Esophagus squamous epithelium (tissue), 4 donors: ENCODE results near the gene LIN28B.
A peak's percentile ranks its signal among the peaks of the same experiment; 100 is the strongest.

Experiments used
- CTCF ChIP-seq, 6 experiments: fragments of 450-650 bp in 4 of 6; fragments of 200-600 bp in 2 of 6; sonication (generic) in 2 of 6; IDR thresholded peaks; one replicate each; pipeline ENCODE4 v1.5.1; 2016 to 2019; ENCODE audit warnings: antibody characterized with exemption in 6 of 6, mild to moderate bottlenecking in 4 of 6, moderate library complexity in 4 of 6
- POLR2A ChIP-seq, 4 donors: fragments of 450-650 bp; IDR thresholded peaks; one replicate each; pipeline ENCODE4 v1.6.1; 2017; ENCODE audit warnings: antibody characterized with exemption in 4 of 4, mild to moderate bottlenecking in 4 of 4, moderate library complexity in 3 of 4

- peak in 2 of 6 experiments; percentile 9 to 11 for TF ChIP-seq CTCF (IDR thresholded peaks at IDR 0.05)
- TF ChIP-seq POLR2A (IDR thresholded peaks at IDR 0.05) = no peak
Observed at GRCh38 chr6:104995989-104996617, 39.2 kb downstream of the LIN28B start.
